Liver (tissue), 3 donors: Measurements from ENCODE around the gene FXYD7.

ENCODE experiments used
- CTCF ChIP-seq: fragments of 150-350 bp; IDR thresholded peaks from 2 replicates; pipeline ENCODE4 v1.5.1; 2017; ENCODE audit warnings: improper control_type of control experiment, low read depth, low read length; ENCODE audit not compliant: missing input control
- MAX ChIP-seq: IDR thresholded peaks from 2 replicates; pipeline ENCODE4 v1.6.1; 2016; ENCODE audit warnings: antibody characterized with exemption
- RAD21 ChIP-seq, 2 donors: IDR thresholded peaks; 2 replicates each; pipeline ENCODE4 v1.6.1; 2016; ENCODE audit warnings: antibody characterized with exemption in 2 of 2, mild to moderate bottlenecking in 2 of 2
- SP1 ChIP-seq: IDR thresholded peaks from 2 replicates; pipeline ENCODE4 v1.6.1; 2018; ENCODE audit warnings: antibody characterized with exemption, mild to moderate bottlenecking
- YY1 ChIP-seq: IDR thresholded peaks from 2 replicates; pipeline ENCODE4 v1.6.1; 2016; ENCODE audit warnings: antibody characterized with exemption, mild to moderate bottlenecking
- ZBTB33 ChIP-seq: IDR thresholded peaks from 2 replicates; pipeline ENCODE4 v1.6.1; 2016; ENCODE audit warnings: antibody characterized with exemption
- donor health status: healthy.
- donor health status: healthy.

GRCh38 chr19:35146746-35147459 lies 3.8 kb downstream of the FXYD7 start:
- TF ChIP-seq CTCF: no peak
- no peak for TF ChIP-seq MAX
- TF ChIP-seq YY1: no peak
- TF ChIP-seq SP1: no peak
- no peak for TF ChIP-seq ZBTB33
- no peak for TF ChIP-seq RAD21 (IDR thresholded peaks at IDR 0.05)
